GM13976 (cell line): ENCODE data around the gene BMPR2.

Source experiments
- DNase-seq: peaks from one replicate; pipeline ENCODE4 v3.0.0; 2012; ENCODE audit warnings: low spot score
- in situ Hi-C: fragments of 300-500 bp; cut with MboI; formaldehyde crosslinking; loops from one replicate; pipeline ENCODE4 v1.12.0; 2022; ENCODE audit warnings: low sequenced_read_pairs, mixed read lengths, inconsistent platforms; ENCODE audit not compliant: unreplicated experiment
- TF ChIP-seq, protein P1 (sequence below): IDR thresholded peaks from 2 replicates; pipeline ENCODE4 v1.5.1; 2012; ENCODE audit warnings: borderline replicate concordance, mild to moderate bottlenecking; ENCODE audit not compliant: insufficient read depth; ENCODE audit errors: extremely low read depth, missing control alignments, control extremely low read depth

Gene BMPR2

GRCh38 chr2:202408546-202409140, 32.5 kb downstream of the BMPR2 start:
- no peak for DNase-seq
- TF ChIP-seq, protein P1, sequence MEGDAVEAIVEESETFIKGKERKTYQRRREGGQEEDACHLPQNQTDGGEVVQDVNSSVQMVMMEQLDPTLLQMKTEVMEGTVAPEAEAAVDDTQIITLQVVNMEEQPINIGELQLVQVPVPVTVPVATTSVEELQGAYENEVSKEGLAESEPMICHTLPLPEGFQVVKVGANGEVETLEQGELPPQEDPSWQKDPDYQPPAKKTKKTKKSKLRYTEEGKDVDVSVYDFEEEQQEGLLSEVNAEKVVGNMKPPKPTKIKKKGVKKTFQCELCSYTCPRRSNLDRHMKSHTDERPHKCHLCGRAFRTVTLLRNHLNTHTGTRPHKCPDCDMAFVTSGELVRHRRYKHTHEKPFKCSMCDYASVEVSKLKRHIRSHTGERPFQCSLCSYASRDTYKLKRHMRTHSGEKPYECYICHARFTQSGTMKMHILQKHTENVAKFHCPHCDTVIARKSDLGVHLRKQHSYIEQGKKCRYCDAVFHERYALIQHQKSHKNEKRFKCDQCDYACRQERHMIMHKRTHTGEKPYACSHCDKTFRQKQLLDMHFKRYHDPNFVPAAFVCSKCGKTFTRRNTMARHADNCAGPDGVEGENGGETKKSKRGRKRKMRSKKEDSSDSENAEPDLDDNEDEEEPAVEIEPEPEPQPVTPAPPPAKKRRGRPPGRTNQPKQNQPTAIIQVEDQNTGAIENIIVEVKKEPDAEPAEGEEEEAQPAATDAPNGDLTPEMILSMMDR: no peak
- in situ Hi-C loops: no loop called here

- TF ChIP-seq, protein P1: no peak
- in situ Hi-C loops: no loop called here
- no peak for DNase-seq
Measured at GRCh38 chr2:202410092-202410491, 34.0 kb downstream of the BMPR2 start.

- in situ Hi-C loops: no loop called here
- DNase-seq: no peak
- TF ChIP-seq, protein P1: no peak
Measured at GRCh38 chr2:202411097-202411496, 35.0 kb downstream of the BMPR2 start.

DNA sequence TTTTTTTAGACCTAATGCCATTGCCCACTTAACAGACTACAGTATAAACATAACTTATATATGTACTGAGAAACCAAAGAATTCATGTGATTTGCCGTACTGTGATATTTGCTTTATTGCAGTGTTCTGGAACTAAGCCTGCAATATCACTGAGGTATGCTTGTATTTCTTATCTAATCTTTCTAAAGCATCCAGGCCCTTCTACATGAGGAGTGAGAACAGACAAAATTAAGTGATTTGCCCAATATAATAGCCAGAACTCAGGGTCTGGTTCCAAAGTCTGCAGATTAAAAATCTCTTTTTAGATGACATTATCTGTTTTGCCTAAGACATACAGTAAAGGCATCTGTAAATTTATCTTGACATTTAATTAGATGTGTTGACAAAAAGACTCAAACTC, 41.9 kb downstream of the BMPR2 start:
- TF ChIP-seq, protein P1: no peak
- in situ Hi-C loops: no loop called here
- DNase-seq: no peak

GRCh38 chr2:202418511-202418910, 42.4 kb downstream of the BMPR2 start:
- in situ Hi-C loops: no loop called here
- no peak for DNase-seq

DNA sequence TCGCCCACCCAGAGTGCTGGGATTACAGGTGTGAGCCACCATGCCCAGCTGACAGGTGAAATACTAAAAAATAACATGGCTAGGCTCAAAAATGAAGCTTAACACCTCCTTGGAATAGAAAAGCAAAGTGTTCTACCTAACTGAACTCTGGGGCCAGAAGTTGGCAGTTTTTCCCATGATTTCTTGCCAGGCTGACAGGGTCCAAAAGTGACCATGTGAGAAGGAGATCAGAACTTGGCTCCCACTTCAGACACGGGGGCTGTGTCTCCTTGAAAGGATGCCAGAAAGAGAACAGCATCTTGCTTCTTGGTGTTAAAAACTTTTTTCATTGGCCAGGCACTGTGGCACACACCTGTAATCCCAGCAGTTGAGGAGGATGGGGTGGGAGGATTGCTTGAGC, 47.0 kb downstream of the BMPR2 start:
- in situ Hi-C loops: no loop called here
- no peak for DNase-seq
- TF ChIP-seq, protein P1: no peak

More at GRCh38 chr2:202418511-202418910, 42.4 kb downstream of the BMPR2 start:
- TF ChIP-seq, protein P1: no peak
